ENCODE results near the gene RNASEH2B. TPM values are rescaled to one million over a fixed set of nuclear protein-coding genes. Genes with fewer than 3 reads are reported as not detected.

RNASEH2B gene
- total and polyA plus RNA-seq, 2 donors, result 187 to 349 TPM

DNA sequence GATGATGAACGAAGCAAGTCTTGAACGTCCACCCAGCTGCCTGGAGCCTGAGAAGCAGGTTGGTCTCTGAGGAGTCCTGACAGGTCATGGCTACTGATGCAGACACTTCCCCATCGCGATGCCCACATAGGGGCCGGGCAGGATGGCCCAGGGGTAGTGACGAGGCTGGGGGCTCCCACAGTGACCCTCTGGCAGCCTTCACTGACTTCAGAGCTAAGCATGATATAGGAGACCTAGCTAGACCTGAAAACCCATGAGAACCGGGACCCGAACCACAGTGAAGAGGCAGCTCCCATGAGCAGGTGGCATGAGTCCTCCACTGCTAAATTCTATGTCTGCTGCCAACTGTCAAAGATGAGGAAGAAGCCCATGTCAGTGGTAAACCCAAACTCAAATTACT, 91.7 kb downstream of the RNASEH2B start:
- DNase-seq (ENCODE audit: low read depth in 6 of 9, low spot score in 9 of 9), result no peak

DNA sequence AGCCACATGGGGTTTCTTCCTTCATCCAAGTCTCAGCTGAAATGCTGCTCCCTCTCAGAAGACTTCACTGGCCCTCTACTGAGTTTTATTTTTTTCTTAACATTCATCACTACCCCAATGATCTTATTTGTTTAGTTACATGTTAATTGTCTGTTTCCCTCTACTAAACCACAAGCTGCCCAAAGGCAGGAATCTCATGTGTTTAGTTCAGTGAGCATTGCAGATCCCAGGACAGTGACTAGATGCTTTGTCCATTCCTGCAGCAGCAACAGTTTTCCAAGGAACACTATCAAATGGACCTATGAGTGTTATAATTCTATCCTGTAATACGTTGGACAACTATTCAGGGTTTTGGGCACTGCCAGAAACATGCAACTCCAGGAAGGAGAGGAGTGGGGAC, 93.1 kb downstream of the RNASEH2B start:
- no peaks in the 10 kb centered on the region for H3K9me3 ChIP-seq (ENCODE audit: control insufficient read depth in 2 of 2, insufficient read depth in 1 of 2, low read length in 1 of 2)
- 87% methylated on average over 1 of the region's 1 CpG for WGBS
- H3K36me3 ChIP-seq (ENCODE audit: control insufficient read depth in 2 of 2, insufficient read depth in 2 of 2, low read length in 1 of 2), result no peaks in the 10 kb centered on the region
- peaks cover 0 to 5% of the 10 kb centered on the region in 2 donors for H3K4me1 ChIP-seq (ENCODE audit: control insufficient read depth in 2 of 2, insufficient read depth in 2 of 2, low read length in 2 of 2)
- no peaks in the 10 kb centered on the region for H3K27me3 ChIP-seq (ENCODE audit: control insufficient read depth in 2 of 2, insufficient read depth in 1 of 2, low read length in 1 of 2)
- DNase-seq (ENCODE audit: low read depth in 6 of 9, low spot score in 9 of 9), result no peak
- no peak overlapping the region for H3K4me3 ChIP-seq (ENCODE audit: low read length in 2 of 2)
- no peak overlapping the region for H3K27ac ChIP-seq (ENCODE audit: low read depth in 1 of 2, low read length in 1 of 2)

More for the DNA sequence above, 91.7 kb downstream of the RNASEH2B start:
- no peak overlapping the region for H3K27ac ChIP-seq (ENCODE audit: low read depth in 1 of 2, low read length in 1 of 2)
- no peak overlapping the region for H3K4me3 ChIP-seq (ENCODE audit: low read length in 2 of 2)
- H3K27me3 ChIP-seq (ENCODE audit: control insufficient read depth in 2 of 2, insufficient read depth in 1 of 2, low read length in 1 of 2), result no peaks in the 10 kb centered on the region
- H3K36me3 ChIP-seq (ENCODE audit: control insufficient read depth in 2 of 2, insufficient read depth in 2 of 2, low read length in 1 of 2), result no peaks in the 10 kb centered on the region
- peaks cover 0 to 5% of the 10 kb centered on the region in 2 donors for H3K4me1 ChIP-seq (ENCODE audit: control insufficient read depth in 2 of 2, insufficient read depth in 2 of 2, low read length in 2 of 2)
- H3K9me3 ChIP-seq (ENCODE audit: control insufficient read depth in 2 of 2, insufficient read depth in 1 of 2, low read length in 1 of 2), result no peaks in the 10 kb centered on the region
- WGBS, result 84% methylated on average over 8 of the region's 8 CpGs

DNA sequence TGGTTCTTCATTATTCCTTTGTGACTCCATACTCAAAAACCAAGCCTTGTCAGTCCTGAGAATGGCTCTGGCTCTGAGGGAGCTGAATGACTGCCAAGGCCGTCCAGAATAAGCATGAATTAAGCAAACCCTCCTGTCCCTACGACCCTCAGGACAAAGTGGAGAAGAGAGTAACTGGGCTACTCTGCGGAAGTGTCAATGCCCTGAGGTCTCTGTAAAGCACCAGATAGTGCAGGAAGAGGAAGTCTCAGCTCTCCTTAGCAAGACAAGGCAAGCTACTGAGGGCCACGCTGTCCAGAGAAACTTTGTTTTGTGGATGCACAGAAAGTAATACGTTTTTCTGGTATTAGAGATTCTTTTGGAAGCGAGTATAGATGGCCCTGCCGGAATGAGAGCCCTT, 94.1 kb downstream of the RNASEH2B start:
- no peak for DNase-seq (ENCODE audit: low read depth in 6 of 9, low spot score in 9 of 9)
- Histone ChIP-seq H3K27me3 (ENCODE audit: control insufficient read depth in 2 of 2, insufficient read depth in 1 of 2, low read length in 1 of 2) (no peaks in the 10 kb centered on the region), H3K4me3 (ENCODE audit: low read length in 2 of 2) (no peak overlapping the region), H3K36me3 (ENCODE audit: control insufficient read depth in 2 of 2, insufficient read depth in 2 of 2, low read length in 1 of 2) (no peaks in the 10 kb centered on the region), H3K27ac (ENCODE audit: low read depth in 1 of 2, low read length in 1 of 2) (no peak overlapping the region), H3K9me3 (ENCODE audit: control insufficient read depth in 2 of 2, insufficient read depth in 1 of 2, low read length in 1 of 2) (no peaks in the 10 kb centered on the region), H3K4me1 (ENCODE audit: control insufficient read depth in 2 of 2, insufficient read depth in 2 of 2, low read length in 2 of 2) (peaks cover 0 to 5% of the 10 kb centered on the region in 2 donors)
- WGBS, result 89% methylated on average over 7 of the region's 7 CpGs

DNA sequence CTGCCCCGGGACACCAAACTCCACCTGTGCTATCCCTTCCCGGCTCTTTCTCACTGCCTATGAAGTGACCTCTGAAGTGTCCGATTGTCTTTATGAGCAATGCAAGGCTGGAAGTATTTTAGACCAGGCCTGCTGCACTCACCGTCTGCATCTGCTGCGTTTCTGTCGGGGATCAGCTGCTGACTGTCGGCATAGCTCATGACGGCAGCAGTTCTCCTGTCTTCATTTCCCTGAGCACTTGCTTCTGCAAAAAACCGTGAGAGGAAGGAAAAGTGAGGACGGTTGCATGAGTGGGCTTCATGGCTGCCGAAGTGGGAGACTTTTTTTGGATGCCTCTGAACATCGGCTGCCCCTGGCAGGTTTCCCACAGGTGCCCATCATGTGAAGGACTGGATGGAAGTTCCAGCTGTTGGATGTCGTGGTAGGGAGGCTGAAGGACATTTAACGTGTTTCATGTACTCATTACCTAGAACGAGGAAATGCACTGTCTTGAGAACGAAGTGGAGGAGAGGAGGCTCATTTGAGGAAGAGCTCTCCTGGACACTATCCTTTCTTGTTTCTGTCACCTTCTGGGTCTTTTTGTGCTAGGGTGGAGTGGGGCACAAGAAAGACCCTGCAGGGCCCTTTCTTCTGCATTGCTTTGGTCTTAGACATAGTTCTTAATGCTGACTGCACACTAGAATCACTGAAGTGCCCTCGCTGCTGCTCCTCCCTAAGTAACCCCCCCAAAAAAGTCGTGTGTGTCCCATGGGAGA, 94.7 kb downstream of the RNASEH2B start:
- Histone ChIP-seq H3K4me3 (ENCODE audit: low read length in 2 of 2) (no peak overlapping the region), H3K27me3 (ENCODE audit: control insufficient read depth in 2 of 2, insufficient read depth in 1 of 2, low read length in 1 of 2) (no peaks in the 10 kb centered on the region), H3K9me3 (ENCODE audit: control insufficient read depth in 2 of 2, insufficient read depth in 1 of 2, low read length in 1 of 2) (no peaks in the 10 kb centered on the region), H3K27ac (ENCODE audit: low read depth in 1 of 2, low read length in 1 of 2) (no peak overlapping the region), H3K36me3 (ENCODE audit: control insufficient read depth in 2 of 2, insufficient read depth in 2 of 2, low read length in 1 of 2) (no peaks in the 10 kb centered on the region), H3K4me1 (ENCODE audit: control insufficient read depth in 2 of 2, insufficient read depth in 2 of 2, low read length in 2 of 2) (peaks cover 0 to 5% of the 10 kb centered on the region in 2 donors)
- 77% methylated on average over 18 of the region's 18 CpGs for WGBS
- DNase-seq (ENCODE audit: low read depth in 6 of 9, low spot score in 9 of 9), result no peak

DNA sequence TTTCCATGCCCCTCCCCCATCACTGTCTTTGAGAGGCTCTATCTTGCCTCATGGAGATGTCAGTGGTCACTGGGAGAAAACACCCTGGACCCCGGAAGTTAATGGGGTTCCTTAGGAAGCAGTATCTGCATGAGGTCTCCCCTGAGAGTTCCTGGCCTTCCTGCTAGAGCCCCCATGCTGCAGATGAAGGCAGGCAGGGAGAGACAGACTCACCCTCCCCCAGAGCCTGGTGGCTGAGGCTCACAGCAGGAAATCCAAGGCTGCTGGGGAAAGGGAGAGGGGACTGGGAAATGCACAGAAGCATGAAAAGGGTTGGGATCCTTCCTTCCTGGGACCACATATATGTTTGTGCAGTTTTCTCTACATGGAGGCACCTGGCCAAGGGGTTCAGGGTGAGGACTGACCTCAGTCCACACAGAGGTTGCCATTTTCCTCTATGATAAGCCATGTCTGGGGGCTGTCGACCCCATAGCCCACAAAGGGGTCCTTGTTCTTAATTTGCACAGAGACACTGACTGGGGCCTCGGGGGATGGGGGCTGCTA, 95.4 kb downstream of the RNASEH2B start:
- 92% methylated on average over 3 of the region's 3 CpGs for WGBS
- H3K36me3 ChIP-seq (ENCODE audit: control insufficient read depth in 2 of 2, insufficient read depth in 2 of 2, low read length in 1 of 2), result no peaks in the 10 kb centered on the region
- H3K4me3 ChIP-seq (ENCODE audit: low read length in 2 of 2), result no peak overlapping the region
- H3K27ac ChIP-seq (ENCODE audit: low read depth in 1 of 2, low read length in 1 of 2), result no peak overlapping the region
- H3K27me3 ChIP-seq (ENCODE audit: control insufficient read depth in 2 of 2, insufficient read depth in 1 of 2, low read length in 1 of 2), result no peaks in the 10 kb centered on the region
- peaks cover 0 to 5% of the 10 kb centered on the region in 2 donors for H3K4me1 ChIP-seq (ENCODE audit: control insufficient read depth in 2 of 2, insufficient read depth in 2 of 2, low read length in 2 of 2)
- no peak for DNase-seq (ENCODE audit: low read depth in 6 of 9, low spot score in 9 of 9)
- no peaks in the 10 kb centered on the region for H3K9me3 ChIP-seq (ENCODE audit: control insufficient read depth in 2 of 2, insufficient read depth in 1 of 2, low read length in 1 of 2)

DNA sequence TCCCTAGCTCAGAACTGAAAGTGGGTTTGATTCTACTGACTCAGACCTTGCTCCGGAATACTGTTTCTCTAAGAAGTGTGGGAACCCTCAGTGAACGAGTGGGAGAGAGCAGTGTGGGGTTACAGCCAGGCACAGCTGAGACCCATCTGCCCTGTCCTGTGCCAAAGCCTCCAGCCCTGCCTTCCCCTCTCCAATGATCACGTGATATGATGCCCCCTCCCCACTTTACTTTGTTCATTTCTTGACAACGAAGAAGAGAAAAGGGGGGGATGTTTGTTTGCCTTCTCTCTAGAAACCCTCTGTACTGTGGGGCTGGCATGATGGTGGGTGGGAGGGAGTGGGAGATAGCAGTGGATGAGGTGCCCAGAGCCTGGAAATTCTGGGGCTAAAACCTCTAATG, 96.0 kb downstream of the RNASEH2B start:
- no peak for DNase-seq (ENCODE audit: low read depth in 6 of 9, low spot score in 9 of 9)
- no peaks in the 10 kb centered on the region for H3K27me3 ChIP-seq (ENCODE audit: control insufficient read depth in 2 of 2, insufficient read depth in 1 of 2, low read length in 1 of 2)
- 95% methylated on average over 4 of the region's 4 CpGs for WGBS
- H3K4me3 ChIP-seq (ENCODE audit: low read length in 2 of 2), result no peak overlapping the region
- peaks cover 0 to 5% of the 10 kb centered on the region in 2 donors for H3K4me1 ChIP-seq (ENCODE audit: control insufficient read depth in 2 of 2, insufficient read depth in 2 of 2, low read length in 2 of 2)
- no peaks in the 10 kb centered on the region for H3K36me3 ChIP-seq (ENCODE audit: control insufficient read depth in 2 of 2, insufficient read depth in 2 of 2, low read length in 1 of 2)
- H3K9me3 ChIP-seq (ENCODE audit: control insufficient read depth in 2 of 2, insufficient read depth in 1 of 2, low read length in 1 of 2), result no peaks in the 10 kb centered on the region
- H3K27ac ChIP-seq (ENCODE audit: low read depth in 1 of 2, low read length in 1 of 2), result no peak overlapping the region

Other genes starting within 250 kb of the RNASEH2B start
- gene DLEU7, start 66.1 kb upstream of the RNASEH2B start, total RNA-seq, result 27.9 TPM
- gene DLEU7, start 66.1 kb upstream of the RNASEH2B start, polyA plus RNA-seq, result 0.73 TPM
- gene C13orf42, start 201.5 kb downstream of the RNASEH2B start, total RNA-seq, result 0.05 TPM
- gene C13orf42, start 201.5 kb downstream of the RNASEH2B start, polyA plus RNA-seq, result 0.05 TPM